ENCODE data around the gene SF3A1. TPM values are rescaled to one million over a fixed set of nuclear protein-coding genes. Genes with fewer than 3 reads are reported as not detected.
A peak's percentile ranks its signal among the peaks of the same experiment; 100 is the strongest.

The SF3A1 gene
- total and polyA plus RNA-seq, 4 donors: 15.8 to 157 (median 45.1) TPM

DNA sequence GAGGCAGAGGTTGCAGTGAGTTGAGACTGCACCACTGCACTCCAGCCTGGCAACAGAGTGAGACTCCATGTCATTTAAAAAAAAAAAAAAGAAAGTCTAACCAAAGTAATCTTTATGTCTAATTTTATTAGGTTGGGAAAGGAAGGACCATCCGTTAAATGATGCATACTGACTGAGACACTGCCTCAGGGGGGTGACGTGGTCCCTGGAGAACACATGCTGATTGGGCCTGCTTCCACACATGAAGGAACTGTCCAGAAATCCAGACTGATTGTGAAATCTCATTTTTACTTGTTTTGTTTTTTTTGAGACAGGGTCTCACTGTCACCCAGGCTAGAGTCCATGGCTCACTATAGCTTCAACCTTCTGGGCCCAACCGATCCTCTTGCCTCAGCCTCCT lies 5.5 kb downstream of the SF3A1 start:
- DNase-seq (no peak), ATAC-seq (ENCODE audit: insufficient read depth, low FRiP score) (no peak)
- H3K9me3 ChIP-seq (ENCODE audit: control insufficient read depth in 4 of 4, insufficient read depth in 3 of 4, low read length in 3 of 4): no peaks in the 10 kb centered on the region
- no peaks in the 10 kb centered on the region for H3K27me3 ChIP-seq (ENCODE audit: control insufficient read depth in 3 of 3, insufficient read depth in 3 of 3, low read length in 2 of 3)
- no peak for TF ChIP-seq CTCF (IDR thresholded peaks at IDR 0.05; ENCODE audit: control extremely low read depth, extremely low read depth)
- H3K36me3 ChIP-seq (ENCODE audit: control insufficient read depth in 4 of 4, insufficient read depth in 4 of 4, low read length in 4 of 4): peaks cover 21 to 32% (median 25%) of the 10 kb centered on the region in 4 donors
- no peak overlapping the region for H3K27ac ChIP-seq (ENCODE audit: low read depth in 1 of 2, low read length in 1 of 2)
- H3K9ac ChIP-seq (ENCODE audit: insufficient read depth in 1 of 2, low read length in 2 of 2): no peak overlapping the region
- peaks cover 5 to 40% (median 13%) of the 10 kb centered on the region in 5 donors for H3K4me1 ChIP-seq (ENCODE audit: control insufficient read depth in 5 of 5, insufficient read depth in 5 of 5, low read length in 5 of 5)
- 86 to 89% methylated on average over 3 of the region's 3 CpGs for WGBS, 2 donors
- no peak overlapping the region for H3K4me3 ChIP-seq

DNA sequence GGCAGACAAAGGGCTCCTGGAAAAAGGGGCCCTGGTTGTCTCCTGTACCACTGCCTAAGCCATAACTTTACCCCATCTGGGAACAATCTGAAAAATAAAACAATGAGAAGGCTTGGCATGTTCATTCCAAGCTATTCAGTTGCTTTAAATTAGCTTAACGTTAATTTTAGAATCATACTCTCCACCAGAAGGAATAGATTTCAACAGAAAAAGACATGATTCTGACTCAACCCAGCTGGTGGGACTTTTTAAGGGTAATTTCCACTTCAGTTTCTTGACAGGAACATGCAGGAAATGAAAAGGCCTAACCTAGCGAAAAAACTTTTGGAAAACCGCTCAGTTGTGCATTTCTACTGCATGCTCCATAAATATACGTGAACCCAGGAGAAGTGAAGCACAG lies 7.9 kb downstream of the SF3A1 start:
- WGBS, 2 donors: 75 to 88% methylated on average over 4 of the region's 4 CpGs
- no peak for ATAC-seq (ENCODE audit: insufficient read depth, low FRiP score)
- H3K27ac ChIP-seq (ENCODE audit: low read depth in 1 of 2, low read length in 1 of 2): no peak overlapping the region

GRCh38 chr22:30348404-30348803 lies 8.3 kb downstream of the SF3A1 start:
- WGBS, 2 donors: 79 to 84% methylated on average over 4 of the region's 4 CpGs
- Histone ChIP-seq H3K9ac (ENCODE audit: insufficient read depth in 1 of 2, low read length in 2 of 2) (peak overlapping the region in 1 of 2 donors; percentile 63), H3K27ac (ENCODE audit: low read depth in 1 of 2, low read length in 1 of 2) (no peak overlapping the region), H3K36me3 (ENCODE audit: control insufficient read depth in 4 of 4, insufficient read depth in 4 of 4, low read length in 4 of 4) (peaks cover 47 to 53% (median 50%) of the 10 kb centered on the region in 4 donors), H3K4me3 (no peak overlapping the region), H3K4me1 (ENCODE audit: control insufficient read depth in 5 of 5, insufficient read depth in 5 of 5, low read length in 5 of 5) (peaks cover 0 to 23% (median 0%) of the 10 kb centered on the region in 5 donors), H3K9me3 (ENCODE audit: control insufficient read depth in 4 of 4, insufficient read depth in 3 of 4, low read length in 3 of 4) (no peaks in the 10 kb centered on the region), H3K27me3 (ENCODE audit: control insufficient read depth in 3 of 3, insufficient read depth in 3 of 3, low read length in 2 of 3) (no peaks in the 10 kb centered on the region)
- TF ChIP-seq CTCF (IDR thresholded peaks at IDR 0.05; ENCODE audit: control extremely low read depth, extremely low read depth): no peak
- DNase-seq: no peak
- no peak for ATAC-seq (ENCODE audit: insufficient read depth, low FRiP score)

More for the DNA sequence above, 7.9 kb downstream of the SF3A1 start:
- Histone ChIP-seq H3K4me3 (no peak overlapping the region), H3K27me3 (ENCODE audit: control insufficient read depth in 3 of 3, insufficient read depth in 3 of 3, low read length in 2 of 3) (no peaks in the 10 kb centered on the region), H3K9ac (ENCODE audit: insufficient read depth in 1 of 2, low read length in 2 of 2) (peak overlapping the region in 1 of 2 donors; percentile 63), H3K9me3 (ENCODE audit: control insufficient read depth in 4 of 4, insufficient read depth in 3 of 4, low read length in 3 of 4) (no peaks in the 10 kb centered on the region), H3K36me3 (ENCODE audit: control insufficient read depth in 4 of 4, insufficient read depth in 4 of 4, low read length in 4 of 4) (peaks cover 44 to 49% (median 48%) of the 10 kb centered on the region in 4 donors), H3K4me1 (ENCODE audit: control insufficient read depth in 5 of 5, insufficient read depth in 5 of 5, low read length in 5 of 5) (peaks cover 0 to 23% (median 0%) of the 10 kb centered on the region in 5 donors)
- DNase-seq: peak; percentile 31 to 92 (median 86)
- no peak for TF ChIP-seq CTCF (IDR thresholded peaks at IDR 0.05; ENCODE audit: control extremely low read depth, extremely low read depth)
